Measurements from ENCODE around the gene ANKRD63. TPM values are rescaled to one million over a fixed set of nuclear protein-coding genes. Genes with fewer than 3 reads are reported as not detected.

ANKRD63 gene
- total and polyA plus RNA-seq, 2 of the 13 experiments (the other 11 are each of a cell fraction or from before 2014, with no cell fraction given): not detected

DNA sequence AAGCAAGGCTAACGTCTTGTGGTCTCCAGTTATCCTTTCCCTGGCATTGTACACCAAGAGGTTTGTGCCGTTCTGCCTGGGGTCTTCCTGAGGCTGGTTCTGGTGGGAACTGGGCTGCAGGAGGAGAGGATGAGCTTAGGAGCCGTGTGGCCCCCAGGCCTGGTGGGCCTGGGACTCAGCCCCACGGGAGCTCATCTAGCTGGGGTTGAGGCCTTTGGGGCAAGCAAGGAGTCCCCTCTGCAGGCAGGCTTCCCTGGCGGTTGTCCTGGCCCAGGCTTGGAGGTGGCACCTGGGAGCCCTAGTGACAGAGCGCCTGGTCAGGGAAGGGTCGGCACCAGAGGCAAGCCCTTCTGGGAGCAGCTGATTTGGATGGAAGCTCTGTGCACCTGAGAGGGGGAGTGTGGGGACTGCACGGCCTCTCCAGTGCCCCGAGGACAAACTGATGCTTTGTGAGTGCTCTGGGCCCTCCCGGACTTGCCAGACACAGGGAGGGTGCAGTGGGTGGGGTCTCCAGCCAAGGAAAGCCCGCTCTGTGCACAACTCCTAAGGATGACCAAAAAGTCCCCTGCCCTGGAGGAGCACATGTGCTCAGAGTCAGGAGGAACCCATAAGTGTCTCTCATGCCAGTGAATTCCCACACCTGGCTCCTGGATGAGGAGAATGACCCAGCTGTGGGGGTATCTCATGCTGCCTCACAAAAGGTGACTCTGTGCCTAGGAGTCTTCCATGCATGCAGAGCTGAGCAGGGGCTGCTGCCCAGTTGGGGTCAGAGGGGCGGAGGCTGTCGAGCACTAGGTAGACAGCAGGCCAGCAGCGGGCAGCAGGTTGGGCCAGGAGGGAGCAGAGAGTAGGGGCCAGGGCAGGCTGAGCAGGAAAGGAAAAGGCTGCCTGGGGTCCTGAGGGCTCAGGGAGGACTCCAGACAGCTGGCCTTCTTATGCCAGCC lies 41.3 kb downstream of the ANKRD63 start:
- ChIA-PET POLR2A (interaction anchor here (1.3 kb wide), 1 partner anchor 31 kb away, joined by 3 read pairs; no protein-coding TSS in a partner anchor), CTCF (ENCODE audit: low intra/inter-chr PET ratio, low total read pairs) (no interaction called here)
- intact Hi-C loops (cut with micrococcal nuclease; ENCODE audit: unreplicated experiment) (no loop called here), in situ Hi-C loops (cut with HindIII; ENCODE audit: extremely low pct_ligation_motif_present, low pct_unique_long_range_greater_than_20kb) (no loop called here)
- Histone ChIP-seq H3K79me2 (ENCODE audit: insufficient read depth, low read length) (no peaks in the 10 kb centered on the region), H3K4me1 (ENCODE audit: insufficient read depth, low read length) (peaks cover 35% of the 10 kb centered on the region), H3K9me3 (ENCODE audit: low read length) (no peaks in the 10 kb centered on the region), H2AFZ (ENCODE audit: low read length) (no peak overlapping the region), H3K4me2 (ENCODE audit: low read depth, low read length) (no peak overlapping the region), H3K9ac (ENCODE audit: insufficient read depth, low read depth, low read length) (no peak overlapping the region), H3K27me3 (ENCODE audit: control insufficient read depth in 1 of 2, insufficient read depth in 2 of 2, low read length in 2 of 2) (peaks cover 9 to 51% of the 10 kb centered on the region in 2 experiments; a peak in 4 of 5 replicates), H3K4me3 (replicated peaks in 1 of 3; ENCODE audit: insufficient read depth in 1 of 3, low read depth in 2 of 3, low read length in 3 of 3) (no peak overlapping the region), H4K20me1 (ENCODE audit: insufficient read depth, low read length) (no peaks in the 10 kb centered on the region), H3K27ac (ENCODE audit: extremely low read length, insufficient read depth, low read length) (no peak overlapping the region), H3K36me3 (replicated peaks in 1 of 2; ENCODE audit: control insufficient read depth in 1 of 2, insufficient read depth in 2 of 2, low read length in 2 of 2) (no peaks in the 10 kb centered on the region)
- FAIRE-seq (no peak), ATAC-seq (no peak), DNase-seq (ENCODE audit: low spot score) (no peak)
- WGBS (ENCODE audit: low lambda C conversion rate): 40% methylated on average over 3 of the region's 14 CpGs
- TF ChIP-seq AKAP8 (CRISPR knock-in tag; IDR thresholded peaks at IDR 0.05) (no peak), ZNF558 (CRISPR knock-in tag; IDR thresholded peaks at IDR 0.05; ENCODE audit: borderline replicate concordance) (no peak), ZNF33B (CRISPR knock-in tag; IDR thresholded peaks at IDR 0.05) (no peak), POLR2A (IDR thresholded peaks at IDR 0.05; ENCODE audit: insufficient read depth in 1 of 2, low read depth in 2 of 2, low read length in 2 of 2) (no peak), ZNF7 (CRISPR knock-in tag; IDR thresholded peaks at IDR 0.05) (no peak), ZNF749 (CRISPR knock-in tag; IDR thresholded peaks at IDR 0.05; ENCODE audit: borderline replicate concordance) (no peak), ZFP62 (CRISPR knock-in tag; IDR thresholded peaks at IDR 0.05) (no peak), MEIS1 (CRISPR knock-in tag; IDR thresholded peaks at IDR 0.05; ENCODE audit: borderline replicate concordance) (no peak), ZNF317 (CRISPR knock-in tag; IDR thresholded peaks at IDR 0.05) (no peak), SAFB2 (CRISPR knock-in tag; IDR thresholded peaks at IDR 0.05; ENCODE audit: borderline replicate concordance, low read depth) (no peak), ZKSCAN1 (IDR thresholded peaks at IDR 0.05; ENCODE audit: low read length) (no peak), REPIN1 (CRISPR knock-in tag; IDR thresholded peaks at IDR 0.05; ENCODE audit: borderline replicate concordance, low read depth) (no peak), NR2C2 (CRISPR knock-in tag; IDR thresholded peaks at IDR 0.05; ENCODE audit: borderline replicate concordance) (no peak), SRSF1 (optimal IDR thresholded peaks at IDR 0.05; ENCODE audit: low read depth, low read length) (no peak), MZF1 (CRISPR knock-in tag; IDR thresholded peaks at IDR 0.05; ENCODE audit: borderline replicate concordance) (no peak), ZNF780A (CRISPR knock-in tag; IDR thresholded peaks at IDR 0.05) (no peak)
- TF ChIP-seq, protein P1, sequence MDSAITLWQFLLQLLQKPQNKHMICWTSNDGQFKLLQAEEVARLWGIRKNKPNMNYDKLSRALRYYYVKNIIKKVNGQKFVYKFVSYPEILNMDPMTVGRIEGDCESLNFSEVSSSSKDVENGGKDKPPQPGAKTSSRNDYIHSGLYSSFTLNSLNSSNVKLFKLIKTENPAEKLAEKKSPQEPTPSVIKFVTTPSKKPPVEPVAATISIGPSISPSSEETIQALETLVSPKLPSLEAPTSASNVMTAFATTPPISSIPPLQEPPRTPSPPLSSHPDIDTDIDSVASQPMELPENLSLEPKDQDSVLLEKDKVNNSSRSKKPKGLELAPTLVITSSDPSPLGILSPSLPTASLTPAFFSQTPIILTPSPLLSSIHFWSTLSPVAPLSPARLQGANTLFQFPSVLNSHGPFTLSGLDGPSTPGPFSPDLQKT (CRISPR knock-in tag; IDR thresholded peaks at IDR 0.05; ENCODE audit: borderline replicate concordance): no peak
- TF ChIP-seq, protein P2, sequence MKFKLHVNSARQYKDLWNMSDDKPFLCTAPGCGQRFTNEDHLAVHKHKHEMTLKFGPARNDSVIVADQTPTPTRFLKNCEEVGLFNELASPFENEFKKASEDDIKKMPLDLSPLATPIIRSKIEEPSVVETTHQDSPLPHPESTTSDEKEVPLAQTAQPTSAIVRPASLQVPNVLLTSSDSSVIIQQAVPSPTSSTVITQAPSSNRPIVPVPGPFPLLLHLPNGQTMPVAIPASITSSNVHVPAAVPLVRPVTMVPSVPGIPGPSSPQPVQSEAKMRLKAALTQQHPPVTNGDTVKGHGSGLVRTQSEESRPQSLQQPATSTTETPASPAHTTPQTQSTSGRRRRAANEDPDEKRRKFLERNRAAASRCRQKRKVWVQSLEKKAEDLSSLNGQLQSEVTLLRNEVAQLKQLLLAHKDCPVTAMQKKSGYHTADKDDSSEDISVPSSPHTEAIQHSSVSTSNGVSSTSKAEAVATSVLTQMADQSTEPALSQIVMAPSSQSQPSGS (CRISPR knock-in tag; IDR thresholded peaks at IDR 0.05): no peak
- TF ChIP-seq, protein P3, sequence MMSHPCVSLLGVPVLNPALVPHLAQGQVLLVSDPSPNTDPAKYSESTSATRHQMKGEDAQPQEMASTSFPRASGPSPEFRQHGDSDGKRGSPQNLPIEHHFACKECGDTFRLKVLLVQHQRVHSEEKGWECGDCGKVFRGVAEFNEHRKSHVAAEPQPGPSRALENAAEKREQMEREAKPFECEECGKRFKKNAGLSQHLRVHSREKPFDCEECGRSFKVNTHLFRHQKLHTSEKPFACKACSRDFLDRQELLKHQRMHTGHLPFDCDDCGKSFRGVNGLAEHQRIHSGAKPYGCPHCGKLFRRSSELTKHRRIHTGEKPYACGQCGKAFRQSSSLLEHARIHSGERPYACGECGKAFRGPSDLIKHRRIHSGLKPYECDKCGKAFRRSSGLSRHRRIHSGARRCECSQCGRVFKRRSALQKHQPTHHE (CRISPR knock-in tag; IDR thresholded peaks at IDR 0.05; ENCODE audit: borderline replicate concordance): no peak
- TF ChIP-seq, protein P4, sequence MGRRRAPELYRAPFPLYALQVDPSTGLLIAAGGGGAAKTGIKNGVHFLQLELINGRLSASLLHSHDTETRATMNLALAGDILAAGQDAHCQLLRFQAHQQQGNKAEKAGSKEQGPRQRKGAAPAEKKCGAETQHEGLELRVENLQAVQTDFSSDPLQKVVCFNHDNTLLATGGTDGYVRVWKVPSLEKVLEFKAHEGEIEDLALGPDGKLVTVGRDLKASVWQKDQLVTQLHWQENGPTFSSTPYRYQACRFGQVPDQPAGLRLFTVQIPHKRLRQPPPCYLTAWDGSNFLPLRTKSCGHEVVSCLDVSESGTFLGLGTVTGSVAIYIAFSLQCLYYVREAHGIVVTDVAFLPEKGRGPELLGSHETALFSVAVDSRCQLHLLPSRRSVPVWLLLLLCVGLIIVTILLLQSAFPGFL (CRISPR knock-in tag; IDR thresholded peaks at IDR 0.05): no peak
- no TSS peak for BruUV-seq (replicated peaks)
